Measurements from ENCODE around the gene PCARE.

The PCARE gene

DNA sequence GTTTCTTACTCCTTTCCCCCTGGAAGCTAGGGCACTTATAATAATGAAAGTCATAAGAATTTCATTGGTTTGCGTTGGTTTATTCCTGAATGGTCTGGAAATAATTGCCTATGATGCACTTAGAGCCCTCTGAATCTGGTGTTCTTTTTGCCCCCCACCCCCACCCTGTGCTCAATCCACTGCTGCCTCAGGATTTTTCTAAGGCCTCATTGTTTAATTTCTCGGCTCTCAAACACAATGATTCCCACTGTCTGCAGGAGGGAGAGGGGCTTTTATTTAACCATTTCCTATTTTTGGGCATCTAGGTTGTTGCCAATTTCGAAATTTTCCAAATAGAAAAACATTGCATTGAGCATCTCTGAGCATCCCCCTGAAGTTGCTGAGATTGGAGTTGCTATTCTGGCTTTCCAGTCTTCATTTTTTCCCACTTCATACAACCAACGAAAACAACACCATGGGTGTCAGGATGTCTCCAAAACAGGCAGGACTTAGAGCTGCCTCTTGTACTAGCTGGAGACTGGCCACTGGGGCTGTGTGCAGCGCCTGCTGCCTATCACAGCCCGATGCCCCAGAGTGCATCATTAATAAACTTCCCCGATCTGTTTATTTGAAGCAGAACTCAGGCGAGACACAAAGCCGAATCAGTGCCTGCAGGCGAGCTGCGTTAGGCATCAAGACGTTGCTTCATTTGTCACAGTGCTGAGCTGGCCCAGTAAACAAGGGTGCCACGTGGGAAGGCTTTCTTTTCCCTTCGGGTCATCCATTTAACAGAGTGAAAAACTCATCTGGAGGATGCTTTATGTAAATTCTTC, 1.8 kb upstream of the PCARE start:
- no peak overlapping the region for H3K4me3 ChIP-seq (ENCODE audit: low read depth, low read length)
- no peak for DNase-seq (ENCODE audit: low read depth)
- no peak for TF ChIP-seq CTCF (IDR thresholded peaks at IDR 0.05; ENCODE audit: control insufficient read depth, extremely low read depth, insufficient read depth)

GRCh38 chr2:29073933-29074332, 390 bp downstream of the PCARE start:
- TF ChIP-seq CTCF (IDR thresholded peaks at IDR 0.05; ENCODE audit: control insufficient read depth, extremely low read depth, insufficient read depth) = no peak

DNA sequence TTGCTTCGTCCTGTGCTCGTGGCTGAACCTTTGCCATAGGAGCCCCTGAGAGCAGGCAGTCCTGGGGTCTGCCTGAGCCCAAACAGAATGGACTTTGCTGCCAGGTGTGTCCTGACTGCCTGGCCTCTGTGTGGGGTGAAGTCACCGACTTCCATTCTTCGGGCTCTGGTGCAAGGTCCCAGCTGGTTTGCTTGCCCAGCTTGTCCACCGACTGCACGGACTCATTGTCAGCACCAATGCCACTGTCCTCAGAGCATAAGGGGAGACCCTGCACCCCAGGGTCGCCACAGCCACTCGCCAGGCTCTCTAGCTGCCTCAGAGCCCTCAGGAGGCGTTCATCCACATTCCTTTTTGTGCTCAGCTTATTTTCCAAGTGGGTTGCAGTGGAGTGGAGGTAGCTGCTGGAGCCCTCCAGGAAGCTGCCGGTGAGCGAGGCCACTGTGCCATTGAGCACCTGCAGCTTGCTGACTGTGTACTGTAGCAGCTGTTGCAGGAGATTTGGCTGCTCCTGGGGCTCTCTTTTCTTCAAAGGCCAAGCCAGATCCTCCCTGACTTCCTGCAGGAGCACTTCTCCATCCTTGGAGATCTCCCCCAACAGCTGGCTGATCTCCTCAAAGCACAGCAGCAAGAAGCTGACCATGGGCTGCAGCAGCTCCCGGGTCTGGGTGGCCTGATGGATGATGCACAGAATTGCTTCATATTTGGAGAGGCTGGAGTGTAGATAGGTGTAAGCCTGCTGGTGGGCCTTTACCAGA, 1.2 kb downstream of the PCARE start:
- H3K4me3 ChIP-seq (ENCODE audit: low read depth, low read length) = no peak overlapping the region
- DNase-seq (ENCODE audit: low read depth) = no peak
- no peak for TF ChIP-seq CTCF (IDR thresholded peaks at IDR 0.05; ENCODE audit: control insufficient read depth, extremely low read depth, insufficient read depth)

More at GRCh38 chr2:29073933-29074332, 390 bp downstream of the PCARE start:
- H3K4me3 ChIP-seq (ENCODE audit: low read depth, low read length) = no peak overlapping the region
- no peak for DNase-seq (ENCODE audit: low read depth)

GRCh38 chr2:29072251-29072650, 2.1 kb downstream of the PCARE start:
- H3K4me3 ChIP-seq (ENCODE audit: low read depth, low read length) = no peak overlapping the region
- TF ChIP-seq CTCF (IDR thresholded peaks at IDR 0.05; ENCODE audit: control insufficient read depth, extremely low read depth, insufficient read depth) = no peak
- no peak for DNase-seq (ENCODE audit: low read depth)

DNA sequence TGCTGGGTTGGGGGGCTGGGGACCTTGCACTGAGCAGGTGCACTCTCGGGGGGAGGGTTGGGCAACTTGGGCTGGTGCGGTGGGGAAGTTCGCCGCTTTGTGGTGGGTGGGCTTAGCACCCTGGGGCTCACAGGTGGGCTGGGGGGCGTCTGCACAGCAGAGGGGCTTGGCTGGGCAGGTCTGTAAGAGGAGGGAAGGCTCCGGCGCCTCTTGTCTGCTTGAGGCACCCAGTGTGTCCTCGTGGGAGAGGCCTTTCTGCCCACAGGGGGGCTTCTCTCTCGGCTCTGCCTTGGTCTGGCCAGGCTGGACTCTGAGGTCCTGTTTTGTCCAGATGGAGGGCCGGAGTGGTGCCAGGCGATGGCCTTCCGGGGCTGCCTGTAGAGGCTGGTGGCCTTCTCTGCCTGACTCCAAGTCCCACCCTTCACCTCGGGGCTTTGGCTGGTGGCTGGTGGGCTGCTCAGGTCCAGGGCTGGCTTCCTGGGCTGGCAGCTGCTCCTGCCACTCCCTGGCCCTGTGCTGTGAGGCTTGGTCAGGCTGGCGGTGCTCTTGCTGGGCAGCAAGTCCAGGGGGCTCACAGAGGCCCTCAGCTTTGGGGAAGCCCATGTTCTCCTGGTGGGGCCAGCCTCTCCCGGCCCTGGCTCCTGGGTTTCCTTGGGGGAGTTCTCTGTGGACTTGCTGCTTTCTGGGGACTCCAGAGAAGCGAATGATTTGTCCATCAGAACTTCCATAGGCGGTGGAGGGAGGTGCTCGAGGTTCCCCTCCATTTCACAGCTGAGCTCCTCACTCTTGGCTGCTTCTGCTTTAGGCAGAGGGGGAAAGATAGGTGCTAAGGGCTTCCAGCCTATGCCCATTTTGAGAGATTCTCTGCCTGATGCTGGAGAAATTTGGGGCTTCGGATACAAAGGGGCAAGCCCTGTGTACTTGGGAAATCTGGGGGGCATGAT, 3.0 kb downstream of the PCARE start:
- no peak for TF ChIP-seq CTCF (IDR thresholded peaks at IDR 0.05; ENCODE audit: control insufficient read depth, extremely low read depth, insufficient read depth)
- no peak overlapping the region for H3K4me3 ChIP-seq (ENCODE audit: low read depth, low read length)
- DNase-seq (ENCODE audit: low read depth) = no peak

DNA sequence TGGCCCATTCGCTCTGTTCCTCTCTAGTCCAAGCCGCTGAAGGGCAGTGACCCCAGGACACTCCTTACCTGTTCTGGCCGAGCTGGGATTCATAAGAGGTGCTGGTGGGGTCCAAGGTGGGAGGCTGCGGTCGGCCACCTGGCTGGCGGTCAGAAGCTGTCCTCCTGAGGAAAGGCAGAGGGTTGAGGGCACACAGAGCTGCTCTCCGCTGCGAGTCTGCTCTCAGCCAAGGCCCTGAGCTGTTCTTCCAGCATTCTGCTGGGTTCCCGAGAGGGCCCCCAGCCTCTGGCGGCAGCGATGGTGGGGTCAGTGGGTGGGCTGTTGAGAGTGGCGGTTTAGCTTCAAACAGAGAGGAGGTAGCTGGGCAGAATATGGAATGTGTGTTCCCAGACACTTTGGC, 3.8 kb downstream of the PCARE start:
- TF ChIP-seq CTCF (IDR thresholded peaks at IDR 0.05; ENCODE audit: control insufficient read depth, extremely low read depth, insufficient read depth) = no peak
- H3K4me3 ChIP-seq (ENCODE audit: low read depth, low read length) = no peak overlapping the region

More for the DNA sequence above, 3.8 kb downstream of the PCARE start:
- DNase-seq (ENCODE audit: low read depth) = no peak

Measured in LNCaP clone FGC (cell line).